ENCODE data around the gene SCNM1. TPM values are rescaled to one million over a fixed set of nuclear protein-coding genes. Genes with fewer than 3 reads are reported as not detected.

The SCNM1 gene, protein sequence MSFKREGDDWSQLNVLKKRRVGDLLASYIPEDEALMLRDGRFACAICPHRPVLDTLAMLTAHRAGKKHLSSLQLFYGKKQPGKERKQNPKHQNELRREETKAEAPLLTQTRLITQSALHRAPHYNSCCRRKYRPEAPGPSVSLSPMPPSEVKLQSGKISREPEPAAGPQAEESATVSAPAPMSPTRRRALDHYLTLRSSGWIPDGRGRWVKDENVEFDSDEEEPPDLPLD
- total RNA-seq = 20.4 and 20.5 TPM in 2 replicates

GRCh38 chr1:151165738-151166504, at the start of gene SCNM1, which contains the start of gene LYSMD1:
Gene SCNM1 (plus strand): TSS chr1:151166144. CDS start chr1:151166153, 9 bp downstream.
Gene LYSMD1 (minus strand): TSS chr1:151165902. CDS start chr1:151165258, 644 bp downstream.

DNA sequence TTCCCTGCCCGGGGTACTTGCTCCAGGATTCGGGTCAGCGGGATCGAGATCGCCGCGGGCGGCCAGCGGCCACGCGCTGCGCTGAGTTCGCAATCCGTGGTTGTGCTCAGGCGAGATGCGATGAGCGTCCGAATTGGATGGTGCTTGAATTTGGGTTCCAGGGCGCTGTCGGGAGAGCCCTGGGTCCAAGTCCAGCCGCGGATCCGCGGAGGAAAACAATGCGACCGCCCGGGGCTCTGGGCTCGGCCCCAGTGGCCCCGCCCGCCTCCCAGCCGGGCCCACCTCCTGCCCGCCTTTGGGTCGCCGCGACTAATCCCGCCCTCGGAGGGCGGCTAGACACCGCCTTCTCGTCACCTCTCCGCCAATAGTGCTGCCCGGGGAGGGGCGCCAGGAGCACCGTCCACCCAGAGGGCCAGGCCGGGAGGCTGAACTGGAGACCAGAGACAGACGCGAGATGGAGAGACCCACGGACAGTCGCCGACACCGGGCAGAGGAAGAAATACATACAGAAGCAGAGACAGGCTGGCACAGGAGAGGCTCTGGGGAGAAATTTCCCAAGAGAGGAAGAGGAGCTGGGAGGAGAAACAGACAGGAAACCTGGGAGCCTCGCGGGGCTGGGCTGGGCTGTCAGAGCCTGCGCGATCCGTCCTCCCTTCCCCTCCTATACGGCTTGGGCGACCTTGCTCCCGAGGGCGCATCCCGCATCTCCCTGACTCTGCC, 19.4 kb upstream of the SCNM1 start, which contains the start of gene SEMA6C:
TSS of gene SEMA6C (minus strand) at position 220 of the 720 bp plus-strand sequence. CDS start 4,010 bp downstream, outside the sequence.

DNA sequence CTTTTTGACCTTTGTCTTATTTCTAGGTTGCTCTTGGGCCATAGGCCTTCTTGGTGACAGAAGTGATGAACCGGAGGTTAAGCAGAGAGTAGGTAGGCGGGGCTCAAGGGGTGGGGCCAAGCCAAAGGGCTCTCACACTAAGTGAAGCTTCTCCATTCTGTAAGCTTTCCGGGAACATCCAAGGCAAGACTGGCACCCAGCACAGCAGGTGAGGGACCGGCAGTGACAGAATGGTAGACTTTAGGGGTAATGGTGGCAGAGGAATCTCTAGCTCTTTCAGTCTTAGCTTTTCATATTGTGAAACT, 9.5 kb upstream of the SCNM1 start, which contains the start of gene TNFAIP8L2:
TSS of gene TNFAIP8L2 (plus strand) at position 135 of the 305 bp plus-strand sequence. CDS start 2,049 bp downstream, outside the sequence.

DNA sequence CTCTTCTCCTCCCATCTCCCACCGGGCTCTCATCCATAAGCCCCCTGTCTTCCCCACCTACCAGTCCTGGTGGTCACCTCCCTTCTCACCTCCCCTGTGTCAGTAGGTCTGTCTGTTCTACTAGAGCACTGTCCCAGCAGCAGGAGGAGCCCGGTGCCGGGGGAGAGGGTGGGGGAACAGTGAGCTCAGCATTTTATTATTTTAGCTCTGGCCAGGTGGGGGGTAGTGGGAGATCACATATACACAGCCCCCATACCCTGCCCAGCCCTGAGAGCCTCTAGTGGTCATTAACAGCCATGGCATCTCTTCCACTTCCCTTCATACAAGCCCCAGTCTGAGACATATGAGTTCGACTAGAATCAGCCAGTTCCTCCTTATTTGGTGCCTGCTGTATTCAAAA, 9.9 kb downstream of the SCNM1 start, which contains the start of gene TMOD4:
TSS of gene TMOD4 (minus strand) at position 119 of the 400 bp plus-strand sequence. CDS start 1,106 bp downstream, outside the sequence.

GRCh38 chr1:151189637-151190445, 23.9 kb downstream of the SCNM1 start, which contains the start of gene VPS72:
Gene VPS72 (minus strand): TSS chr1:151190197. CDS start chr1:151190121, 76 bp downstream.

DNA sequence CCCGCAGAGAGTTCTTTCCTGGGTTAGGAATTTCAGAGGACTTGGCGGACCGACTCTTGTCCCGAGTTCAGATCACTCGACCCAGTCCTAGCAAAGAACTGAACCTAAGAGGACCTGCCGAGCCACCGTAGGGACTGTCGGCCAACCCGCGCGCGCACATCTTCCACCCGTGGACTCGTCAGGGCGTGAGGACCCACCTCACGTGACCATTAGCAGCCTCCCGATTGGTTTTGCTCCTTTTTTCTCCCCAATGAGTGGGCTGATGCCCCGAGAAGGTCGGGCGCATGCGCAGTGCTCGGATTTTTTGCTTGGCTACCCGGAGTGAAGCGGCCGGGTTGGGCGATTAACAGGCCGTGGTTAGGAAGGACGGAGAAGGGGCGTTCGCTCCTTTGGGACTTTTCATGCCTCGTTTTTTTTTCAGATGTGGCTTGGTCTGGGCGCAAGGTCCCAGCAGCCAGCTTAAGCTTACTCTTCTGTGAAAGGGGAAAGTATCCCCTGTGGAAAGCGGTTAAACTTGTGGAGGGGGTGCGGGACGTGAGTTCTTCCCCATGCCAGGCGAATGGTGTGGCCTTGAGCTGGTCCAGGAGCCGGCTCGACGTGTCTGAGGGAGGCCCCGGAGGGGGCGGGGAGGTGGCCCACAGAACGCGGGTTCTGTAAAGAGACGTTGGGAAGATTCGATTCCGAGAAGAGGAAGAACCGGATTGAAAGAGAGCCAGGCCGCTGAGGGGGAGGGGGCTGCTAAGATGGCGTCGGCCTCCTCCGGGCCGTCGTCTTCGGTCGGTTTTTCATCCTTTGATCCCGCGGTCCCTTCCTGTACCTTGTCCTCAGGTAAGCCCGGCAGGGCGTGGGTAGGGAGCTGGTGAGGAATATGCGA, 32.5 kb downstream of the SCNM1 start, which contains the start of gene PIP5K1A:
TSS of gene PIP5K1A (plus strand) at position 299 of the 874 bp plus-strand sequence. CDS start at position 744, 445 bp downstream.

Other genes starting within 250 kb of the SCNM1 start
- 28.9 and 42.6 TPM in 2 replicates for gene SETDB1, start 239.8 kb upstream of the SCNM1 start, total RNA-seq
- gene CERS2, start 191.3 kb upstream of the SCNM1 start, total RNA-seq = 61.1 and 71.1 TPM in 2 replicates
- gene ANXA9, start 183.9 kb upstream of the SCNM1 start, total RNA-seq = not detected in 2 replicates
- gene MINDY1, start 159.2 kb upstream of the SCNM1 start, total RNA-seq = 4.5 and 6.2 TPM in 2 replicates
- 4.2 and 5.0 TPM in 2 replicates for gene PRUNE1, start 157.7 kb upstream of the SCNM1 start, total RNA-seq
- gene BNIPL, start 129.6 kb upstream of the SCNM1 start, total RNA-seq = 0.32 and 0.46 TPM in 2 replicates
- 1.3 and 1.5 TPM in 2 replicates for gene C1orf56, start 118.4 kb upstream of the SCNM1 start, total RNA-seq
- gene CDC42SE1, start 106.5 kb upstream of the SCNM1 start, total RNA-seq = 67.6 and 76.9 TPM in 2 replicates
- 3.8 and 5.8 TPM in 2 replicates for gene MLLT11, start 105.7 kb upstream of the SCNM1 start, total RNA-seq
- 4.5 and 6.5 TPM in 2 replicates for gene GABPB2, start 95.4 kb upstream of the SCNM1 start, total RNA-seq
- gene SEMA6C, start 19.5 kb upstream of the SCNM1 start, total RNA-seq = 5.8 and 8.8 TPM in 2 replicates
- not detected in 2 replicates for gene TNFAIP8L2, start 9.5 kb upstream of the SCNM1 start, total RNA-seq
- gene LYSMD1, start 242 bp upstream of the SCNM1 start, total RNA-seq = 2.6 and 4.4 TPM in 2 replicates
- gene TMOD4, start 9.8 kb downstream of the SCNM1 start, total RNA-seq = not detected in 2 replicates
- gene VPS72, start 24.1 kb downstream of the SCNM1 start, total RNA-seq = 69.8 and 76.7 TPM in 2 replicates
- gene PIP5K1A, start 32.4 kb downstream of the SCNM1 start, total RNA-seq = 45.1 and 48.6 TPM in 2 replicates
- gene PSMD4, start 88.6 kb downstream of the SCNM1 start, total RNA-seq = 255 and 270 TPM in 2 replicates
- 6.7 and 6.8 TPM in 2 replicates for gene ZNF687, start 116.2 kb downstream of the SCNM1 start, total RNA-seq
- 29.2 and 37.8 TPM in 2 replicates for gene PI4KB, start 161.3 kb downstream of the SCNM1 start, total RNA-seq
- 44.8 and 63.5 TPM in 2 replicates for gene RFX5, start 181.1 kb downstream of the SCNM1 start, total RNA-seq
- gene SELENBP1, start 206.6 kb downstream of the SCNM1 start, total RNA-seq = 11.0 and 18.7 TPM in 2 replicates
- gene PSMB4, start 233.4 kb downstream of the SCNM1 start, total RNA-seq = 409 and 511 TPM in 2 replicates

Measured in epithelial cell of umbilical artery (primary cell).